GM19395 (cell line): Measurements from ENCODE around the gene MS4A4A.

Source experiments
- ATAC-seq: cut with Tn5 transposase; IDR thresholded peaks from one replicate; pipeline ENCODE4 v1.9.1; 2021; ENCODE audit warnings: mild to moderate bottlenecking, moderate library complexity; ENCODE audit not compliant: unreplicated experiment

MS4A4A gene

GRCh38 chr11:60345489-60345888 lies 65.0 kb downstream of the MS4A4A start:
- ATAC-seq: no peak

DNA sequence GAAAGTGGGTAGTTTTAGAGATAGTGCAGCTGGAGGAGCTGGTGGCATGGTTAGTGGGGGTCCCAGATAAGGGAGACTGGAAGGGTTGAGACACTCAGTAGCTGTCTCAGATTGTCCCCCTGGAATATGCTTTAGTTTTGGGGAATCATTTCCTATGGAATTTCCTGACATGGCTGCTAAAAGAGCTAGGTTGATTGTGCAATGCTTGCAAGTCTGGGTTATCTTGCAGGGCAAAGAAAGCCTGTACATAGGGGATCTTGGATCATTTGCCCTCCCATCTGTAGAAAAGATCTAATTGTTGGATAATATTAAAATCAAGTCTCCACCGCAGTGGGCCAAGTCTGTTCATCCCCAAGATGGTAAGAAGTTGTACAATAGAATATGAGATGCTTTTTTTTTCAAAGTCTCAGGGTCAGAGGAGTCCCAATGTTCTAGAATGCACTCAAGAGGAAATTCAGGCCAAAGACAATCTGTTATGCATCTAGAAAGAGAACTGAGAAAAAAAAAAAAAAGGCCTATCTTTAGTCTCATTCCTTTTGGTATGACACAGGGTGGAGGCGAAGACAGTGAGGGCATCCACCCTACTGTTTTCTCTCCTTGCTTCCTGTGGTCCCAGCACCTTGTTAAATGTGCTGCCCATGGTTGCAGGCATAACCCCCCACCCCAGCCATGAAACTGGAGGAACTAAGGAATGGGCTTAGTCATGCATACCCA lies 66.8 kb downstream of the MS4A4A start:
- peak; percentile 83 for ATAC-seq

GRCh38 chr11:60348116-60348515 lies 67.7 kb downstream of the MS4A4A start:
- ATAC-seq: no peak

DNA sequence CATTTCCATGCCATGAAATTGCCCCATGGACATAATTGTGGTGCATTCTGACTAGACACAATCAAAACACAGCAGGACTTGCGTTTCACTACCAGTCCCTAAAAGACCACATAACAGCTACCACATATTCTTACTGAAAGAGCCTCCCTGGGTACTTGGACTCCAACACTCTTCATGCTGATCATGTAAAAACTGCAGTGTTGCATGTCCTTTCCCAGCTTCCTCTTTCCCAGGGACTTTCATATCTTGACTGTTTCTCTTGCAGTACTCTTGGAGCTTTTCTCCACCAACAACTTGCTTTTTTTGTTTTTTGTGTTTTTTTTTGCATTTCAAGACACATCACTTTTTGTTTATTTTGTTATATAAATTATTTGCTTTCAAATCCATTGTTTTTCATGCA lies 69.5 kb downstream of the MS4A4A start:
- no peak for ATAC-seq

DNA sequence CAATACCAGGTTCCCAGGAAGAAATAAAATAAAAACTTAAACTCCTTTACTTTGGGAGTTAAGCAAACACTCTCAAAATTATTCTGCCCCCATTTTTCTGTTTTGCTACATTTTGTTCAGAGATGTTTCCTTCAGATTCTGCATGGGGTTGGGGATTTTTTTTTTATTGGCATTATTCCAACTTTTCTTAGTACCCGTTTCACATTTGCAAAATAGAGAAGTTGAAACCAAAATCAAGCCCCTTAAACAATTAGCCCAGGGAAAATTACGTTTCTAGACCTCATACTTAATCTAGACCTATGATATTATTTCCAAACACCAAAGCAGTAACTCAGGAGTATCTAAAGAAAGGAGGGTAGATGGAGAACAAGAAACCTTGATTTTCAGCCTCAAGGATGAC lies 77.3 kb downstream of the MS4A4A start:
- ATAC-seq: no peak
